K562 (cell line): ENCODE data around the gene ADSS1. TPM values are rescaled to one million over a fixed set of nuclear protein-coding genes. Genes with fewer than 3 reads are reported as not detected.

Experiments used
- ATAC-seq: fragments of 200-7000 bp; cut with Tn5 transposase; 3 replicates; pipeline ENCODE4 v1.9.1; 2020; ENCODE audit warnings: moderate library complexity
- BruUV-seq: library from RNA; stranded (reverse); fragments of 400-500 nt; replicated peaks from 2 replicates; lab custom pipeline; 2021; lab: Mats Ljungman, UMichigan
- CTCF ChIA-PET: fragments of 300-600 bp; formaldehyde crosslinking; extraction: SDS; loops from one replicate; lab custom pipeline; 2021; ENCODE audit warnings: low intra/inter-chr PET ratio; lab: Yijun Ruan, JAX
- POLR2A ChIA-PET: fragments of 300-600, 350-650 bp; sonication (Branson Sonifier 250); formaldehyde crosslinking; extraction: SDS; loops from one replicate; lab custom pipeline; 2021; ENCODE audit warnings: antibody characterized with exemption, inconsistent platforms; lab: Yijun Ruan, JAX
- DNase-seq, 4 experiments: peaks; one replicate each; pipeline versions ENCODE4 v3.0.0 to v3.0.0-alpha.2; 2011 to 2018; ENCODE audit warnings: low spot score in 3 of 4, mixed read lengths in 3 of 4; ENCODE audit errors: extremely low read depth in 1 of 4
- FAIRE-seq: peaks from 2 replicates; lab custom pipeline; 2011; peaks lifted over from hg19 to GRCh38; lab: Jason Lieb, UNC
- H2AFZ ChIP-seq: 2 replicates; pipeline ENCODE4 v1.6.0; 2011; ENCODE audit warnings: low read depth, low read length, control low read depth, inconsistent platforms
- H3K27ac ChIP-seq: fragments of 200-600 bp; 3 replicates; pipeline ENCODE4 v1.8.0; 2011; ENCODE audit warnings: low read depth, mild to moderate bottlenecking, control low read depth, inconsistent platforms, low read length, moderate library complexity, mixed read lengths; ENCODE audit errors: extremely low read depth
- H3K27me3 ChIP-seq, 2 experiments: fragments of 300-600 bp in 1 of 2; 2 replicates in 1 of 2; 3 replicates in 1 of 2; pipeline versions ENCODE4 v1.6.0 to v1.8.0; 2011; ENCODE audit warnings: inconsistent platforms in 2 of 2, low read length in 2 of 2, mild to moderate bottlenecking in 1 of 2, mixed read lengths in 1 of 2, moderate library complexity in 1 of 2; ENCODE audit not compliant: control insufficient read depth in 2 of 2, insufficient read depth in 2 of 2
- H3K36me3 ChIP-seq: fragments of 300-600 bp; 3 replicates; pipeline ENCODE4 v1.8.0; 2011; ENCODE audit warnings: mild to moderate bottlenecking, low read length, inconsistent platforms; ENCODE audit not compliant: control insufficient read depth, insufficient read depth
- H3K4me1 ChIP-seq, 2 experiments: fragments of 200-600 bp in 1 of 2; replicated peaks in 1 of 2; 2 replicates in 1 of 2; 3 replicates in 1 of 2; pipeline versions ENCODE4 v1.5.1 to v1.8.0; 2011; ENCODE audit warnings: inconsistent platforms in 2 of 2, low read length in 2 of 2, mild to moderate bottlenecking in 1 of 2, mixed read lengths in 1 of 2, moderate library complexity in 1 of 2; ENCODE audit not compliant: control insufficient read depth in 2 of 2, insufficient read depth in 2 of 2
- H3K4me2 ChIP-seq: 2 replicates; pipeline ENCODE4 v1.6.1; 2011; ENCODE audit warnings: low read length, control low read depth, inconsistent platforms, mixed read lengths; ENCODE audit not compliant: insufficient read depth
- H3K4me3 ChIP-seq: fragments of 200-600 bp; sonication (generic), shearing (Covaris generic); 2 replicates; pipeline ENCODE4 v1.5.1; 2016; ENCODE audit warnings: control low read depth, inconsistent platforms
- H3K79me2 ChIP-seq: fragments of 200-600 bp; 3 replicates; pipeline ENCODE4 v1.8.0; 2011; ENCODE audit warnings: low read length, inconsistent platforms; ENCODE audit not compliant: control insufficient read depth, insufficient read depth
- H3K9ac ChIP-seq, 2 experiments: 2 replicates each; pipeline versions ENCODE4 v1.6.0 to v1.6.1; 2011; ENCODE audit warnings: low read depth in 2 of 2, low read length in 2 of 2, control low read depth in 1 of 2, inconsistent platforms in 1 of 2, mild to moderate bottlenecking in 1 of 2, mixed read lengths in 1 of 2; ENCODE audit not compliant: insufficient read depth in 1 of 2
- H3K9me1 ChIP-seq: one replicate; pipeline ENCODE4 v1.6.0; 2011; ENCODE audit warnings: inconsistent platforms, mild to moderate bottlenecking, low read length, moderate library complexity; ENCODE audit not compliant: control insufficient read depth, insufficient read depth
- H3K9me3 ChIP-seq: replicated peaks from 2 replicates; pipeline ENCODE4 v1.5.1; 2011; ENCODE audit warnings: low read depth, low read length, inconsistent platforms; ENCODE audit not compliant: control insufficient read depth, insufficient read depth
- H4K20me1 ChIP-seq: replicated peaks from 2 replicates; pipeline ENCODE4 v1.6.1; 2011; ENCODE audit warnings: low read length, inconsistent platforms, mixed read lengths; ENCODE audit not compliant: control insufficient read depth, insufficient read depth
- BRCA1 ChIP-seq, 2 experiments: fragments of 450-650 bp in 1 of 2; sonication (generic) in 1 of 2; formaldehyde crosslinking in 1 of 2; IDR thresholded peaks; 2 replicates each; pipeline versions ENCODE4 v1.5.0 to v1.6.1; 2017 to 2020; ENCODE audit warnings: mild to moderate bottlenecking in 1 of 2, missing genetic modification reagents in 1 of 2
- ETS2 ChIP-seq: IDR thresholded peaks from 2 replicates; pipeline ENCODE4 v1.6.1; 2016; ENCODE audit warnings: borderline replicate concordance, missing genetic modification characterization, mild to moderate bottlenecking, moderate library complexity, missing compliant biosample characterization; ENCODE audit not compliant: poor library complexity, severe bottlenecking
- KDM1A ChIP-seq, 2 experiments: fragments of 450-650 bp; IDR thresholded peaks; 2 replicates each; pipeline ENCODE4 v1.6.1; 2016; ENCODE audit warnings: mild to moderate bottlenecking in 2 of 2
- WGBS: fragments of 100-300 bp; shearing (Covaris generic); methylation state at CpG from one replicate; pipeline ENCODE4 v1.1.6; 2016; ENCODE audit warnings: low coverage, mixed read lengths; ENCODE audit not compliant: insufficient coverage; ENCODE audit errors: missing lambda C conversion rate; 5-methylcytosine and 5-hydroxymethylcytosine counted together
- in situ Hi-C: fragments of 300-500 bp; cut with MboI; formaldehyde crosslinking; loops from 4 replicates; pipeline ENCODE4 v1.15.0; 2018; ENCODE audit warnings: inconsistent platforms, mixed read lengths
- intact Hi-C: fragments of 100-400 bp; cut with micrococcal nuclease; formaldehyde crosslinking; loops from 2 replicates; pipeline ENCODE4 v1.14.2; 2022
- polyA plus RNA-seq, 8 experiments: library from polyadenylated mRNA; depleted of rRNA in 4 of 8; stranded (reverse) in 5 of 8; unstranded in 3 of 8; fragments of >200 nt; fragmentation: Nextera tagmentation in 2 of 8; fragmentation: Illumina TruSeq in 1 of 8; extraction: Ambion mirVana in 2 of 8; extraction: Trizol in 1 of 8; gene quantifications; 2 replicates each; pipeline versions ENCODE4 v1.2.1 to v1.2.3, GENCODE V29; 2011 to 2014; ENCODE audit warnings: inconsistent platforms in 1 of 8, missing spikeins in 1 of 8
- total RNA-seq, 7 experiments: library from RNA; depleted of rRNA in 6 of 7; stranded (reverse); fragments of >200 nt in 6 of 7; fragmentation: Illumina TruSeq in 2 of 7; extraction: Trizol in 2 of 7; gene quantifications; 2 replicates each; pipeline versions ENCODE4 v1.2.1 to v1.2.3, GENCODE V29; 2011 to 2021; ENCODE audit warnings: low replicate concordance in 1 of 7

The ADSS1 gene
- total and polyA plus RNA-seq, 9 of the 15 experiments (the other 6 are each of a cell fraction or from before 2014, with no cell fraction given), result 0.53 to 5.9 (median 3.9) TPM

DNA sequence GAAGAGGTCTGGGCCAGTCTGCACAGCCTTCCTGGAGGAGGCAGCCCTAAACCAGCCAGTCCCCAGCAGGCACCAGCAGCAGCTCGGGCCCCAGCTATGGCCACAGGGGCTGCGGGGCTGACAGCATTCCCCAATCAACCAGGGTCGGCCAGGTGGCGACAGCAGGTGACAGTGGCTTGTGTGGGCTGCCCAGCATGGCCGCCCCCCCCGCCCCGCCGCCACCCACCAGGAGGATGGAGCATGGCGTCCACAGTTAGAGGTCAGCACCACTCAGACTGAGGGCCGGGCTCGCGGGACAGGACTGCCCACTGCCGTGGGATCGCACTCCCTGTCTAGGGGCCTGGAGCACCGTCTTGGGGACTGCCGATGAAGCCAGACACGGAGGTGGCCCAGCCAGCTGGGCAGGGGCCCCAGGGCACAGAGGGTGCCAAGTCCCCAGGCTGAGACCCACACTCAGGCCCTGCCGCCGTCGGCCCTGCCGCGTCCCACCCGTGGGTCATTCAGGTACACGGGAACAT is 56.5 kb downstream of the ADSS1 start:
- TF ChIP-seq ETS2 (no peak), KDM1A (IDR thresholded peaks at IDR 0.05) (no peak), BRCA1 (IDR thresholded peaks at IDR 0.05) (no peak), BRCA1 (CRISPR knock-in tag; IDR thresholded peaks at IDR 0.05) (no peak)
- POLR2A ChIA-PET, result interaction anchor here (1.0 kb wide), 1 partner anchor 28 kb away, joined by 3 read pairs; the partner anchor contains the start of gene SIVA1
- no peak for FAIRE-seq

DNA sequence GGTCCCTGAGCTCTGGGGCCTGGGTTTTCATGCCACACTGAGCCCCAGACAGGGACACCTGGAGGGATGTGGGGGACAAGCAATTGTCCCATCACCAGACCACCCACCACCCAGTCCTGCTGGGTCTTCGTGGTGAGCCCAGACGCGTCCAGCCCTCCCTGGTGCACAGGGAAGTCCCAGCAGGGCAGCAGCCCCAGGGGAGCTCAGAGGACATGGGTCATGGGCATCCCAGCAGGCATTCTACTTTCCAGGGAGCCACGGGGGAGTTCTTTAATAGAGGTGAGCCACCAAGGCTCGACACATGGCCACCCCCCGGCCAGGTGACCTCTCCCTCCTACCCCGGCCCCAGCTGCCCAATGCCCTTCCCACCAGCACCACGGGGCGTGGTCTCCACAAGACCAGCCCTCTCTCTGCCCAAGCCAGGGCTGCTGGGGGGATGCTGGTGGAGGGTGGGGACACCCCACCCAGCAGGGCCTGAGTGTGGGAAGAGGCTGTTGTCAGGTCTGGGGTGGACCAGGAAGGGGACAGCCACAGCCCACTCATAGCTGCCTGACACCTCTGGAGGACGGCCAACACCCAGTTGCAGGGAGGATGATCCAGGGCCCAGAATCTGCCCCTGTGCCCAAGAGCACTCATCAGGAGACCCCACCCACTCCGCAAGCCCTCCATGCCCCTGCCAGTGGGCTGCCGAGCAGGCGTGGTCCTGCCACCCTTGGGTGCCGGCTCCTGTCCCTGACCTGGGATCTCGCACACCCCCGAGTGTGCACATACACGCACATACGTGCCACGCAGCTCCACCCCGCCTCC is 57.4 kb downstream of the ADSS1 start:
- no TSS peak for BruUV-seq
- Histone ChIP-seq H3K9ac (no peak overlapping the region), H4K20me1 (no peaks in the 10 kb centered on the region; the same call in 1 of the 2 replicates), H3K4me1 (peaks cover 0 to 46% of the 10 kb centered on the region in 2 experiments; a peak in 2 of 5 replicates), H3K36me3 (peaks cover 37% of the 10 kb centered on the region; the same call in 1 of the 3 replicates), H3K27ac (no peak overlapping the region), H3K9me1 (no peaks in the 10 kb centered on the region), H3K79me2 (no peaks in the 10 kb centered on the region), H3K4me2 (no peak overlapping the region), H3K27me3 (no peaks in the 10 kb centered on the region), H3K9me3 (no peaks in the 10 kb centered on the region), H3K4me3 (no peak overlapping the region), H2AFZ (no peak overlapping the region)
- ATAC-seq (no peak), FAIRE-seq (no peak), DNase-seq (no peak)
- ChIA-PET POLR2A (no interaction called here), CTCF (no interaction called here)
- in situ Hi-C loops (no loop called here), intact Hi-C loops (no loop called here)
- 90% methylated on average over 5 of the region's 20 CpGs for WGBS

More for the DNA sequence above, 56.5 kb downstream of the ADSS1 start:
- H3K9me1 ChIP-seq, result no peaks in the 10 kb centered on the region
- no peak overlapping the region for H2AFZ ChIP-seq
- CTCF ChIA-PET, result no interaction called here
- intact Hi-C loops, result no loop called here
- DNase-seq (no peak), ATAC-seq (no peak)
- 72% methylated on average over 8 of the region's 24 CpGs for WGBS
- no peak overlapping the region for H3K9ac ChIP-seq
- no peak overlapping the region for H3K27ac ChIP-seq
- no peak overlapping the region for H3K4me3 ChIP-seq
- in situ Hi-C loops, result no loop called here
- H3K79me2 ChIP-seq, result no peaks in the 10 kb centered on the region
- no peaks in the 10 kb centered on the region for H3K9me3 ChIP-seq
- no peak overlapping the region for H3K4me2 ChIP-seq
- peaks cover 42% of the 10 kb centered on the region; the same call in 1 of the 3 replicates for H3K36me3 ChIP-seq
- no TSS peak for BruUV-seq
- H3K4me1 ChIP-seq, result peaks cover 0 to 53% of the 10 kb centered on the region in 2 experiments; a peak in 2 of 5 replicates
- H4K20me1 ChIP-seq, result no peaks in the 10 kb centered on the region; the same call in 1 of the 2 replicates
- H3K27me3 ChIP-seq, result no peaks in the 10 kb centered on the region
